Heart left ventricle (tissue), 13 donors: ENCODE results near the gene ANKRD33.

Experiments used
- POLR2A ChIP-seq, 2 donors: fragments of 450-650 bp; IDR thresholded peaks; one replicate each; pipeline ENCODE4 v1.6.1; 2017; ENCODE audit warnings: antibody characterized with exemption in 2 of 2, mild to moderate bottlenecking in 2 of 2, moderate library complexity in 2 of 2
- TF ChIP-seq, protein P1 (sequence below), 12 donors: fragments of 200-600 bp; sonication (generic) in 4 of 12; IDR thresholded peaks; one replicate each; pipeline versions ENCODE4 v1.5.0 to v1.8.0; 2018 to 2022; ENCODE audit warnings: antibody characterized with exemption in 12 of 12, mild to moderate bottlenecking in 5 of 12
- donor health status: ischemic (EF 13 %, LVEDD 7.1; RV severe dilation, severe dysfunction).
- donor health status: DM: no; HTN: yes; CAD: no.
- donor health status: DM: no; HTN: no; CAD: no.
- donor health status: ischemic (EF 25% LVEDD 6.9; RV normal size, moderate dysfunction).
- donor health status: ischemic (EF 25% LVEDD 5.7; RV mildly dilated, moderate dysfunction).
- donor health status: ischemic (EF 35%, LVEDD 5.7; RV mildly dilated, moderate dysfunction).
- donor health status: nonischemic (EF 11% LVEDD 7.7; RV severe dilation, severe dysfunction).
- donor health status: DM: yes; HTN: yes; CAD: no.
- donor health status: PGD.
- donor health status: ischemic (EF 29% LVEDD 5.4; RV normal size, mild dysfunction).
- donor health status: nonischemic (EF 23%, LVEDD 6.1; RV moderate dilation, normal function).

DNA sequence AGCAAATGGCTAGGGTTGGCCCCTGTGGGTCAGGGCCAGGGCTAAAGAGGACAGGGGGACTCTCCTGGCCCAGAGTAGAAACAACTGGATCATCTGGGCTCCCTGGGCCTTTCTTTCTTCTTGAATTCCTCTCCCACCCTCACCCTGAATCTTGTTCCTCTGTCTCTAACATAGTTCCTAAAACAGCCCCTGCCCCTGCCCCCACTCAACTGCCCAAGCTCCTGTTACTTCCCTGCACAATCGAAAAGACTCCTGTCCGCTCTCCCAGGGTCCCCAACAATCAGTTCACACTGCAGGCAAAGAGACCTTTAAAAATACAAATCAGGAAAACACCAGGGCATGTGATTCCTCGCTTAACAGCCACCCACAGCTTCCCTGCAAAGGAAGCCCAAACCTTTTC is 18.0 kb upstream of the ANKRD33 start:
- TF ChIP-seq, protein P1, sequence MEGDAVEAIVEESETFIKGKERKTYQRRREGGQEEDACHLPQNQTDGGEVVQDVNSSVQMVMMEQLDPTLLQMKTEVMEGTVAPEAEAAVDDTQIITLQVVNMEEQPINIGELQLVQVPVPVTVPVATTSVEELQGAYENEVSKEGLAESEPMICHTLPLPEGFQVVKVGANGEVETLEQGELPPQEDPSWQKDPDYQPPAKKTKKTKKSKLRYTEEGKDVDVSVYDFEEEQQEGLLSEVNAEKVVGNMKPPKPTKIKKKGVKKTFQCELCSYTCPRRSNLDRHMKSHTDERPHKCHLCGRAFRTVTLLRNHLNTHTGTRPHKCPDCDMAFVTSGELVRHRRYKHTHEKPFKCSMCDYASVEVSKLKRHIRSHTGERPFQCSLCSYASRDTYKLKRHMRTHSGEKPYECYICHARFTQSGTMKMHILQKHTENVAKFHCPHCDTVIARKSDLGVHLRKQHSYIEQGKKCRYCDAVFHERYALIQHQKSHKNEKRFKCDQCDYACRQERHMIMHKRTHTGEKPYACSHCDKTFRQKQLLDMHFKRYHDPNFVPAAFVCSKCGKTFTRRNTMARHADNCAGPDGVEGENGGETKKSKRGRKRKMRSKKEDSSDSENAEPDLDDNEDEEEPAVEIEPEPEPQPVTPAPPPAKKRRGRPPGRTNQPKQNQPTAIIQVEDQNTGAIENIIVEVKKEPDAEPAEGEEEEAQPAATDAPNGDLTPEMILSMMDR (IDR thresholded peaks at IDR 0.05), result no peak
- no peak for TF ChIP-seq POLR2A (IDR thresholded peaks at IDR 0.05)
